H1 (cell line): Measurements from ENCODE around the gene EGF. TPM values are rescaled to one million over a fixed set of nuclear protein-coding genes. Genes with fewer than 3 reads are reported as not detected.

ENCODE experiments used
- CTCF ChIA-PET: fragments of 300-600 bp; sonication (Branson Sonifier 250); formaldehyde crosslinking; loops from one replicate; lab custom pipeline; 2021; ENCODE audit not compliant: partially characterized antibody; lab: Charles Lee
- POLR2A ChIA-PET: fragments of 300-600 bp; sonication (Branson Sonifier 250); formaldehyde crosslinking; loops from one replicate; lab custom pipeline; 2021; ENCODE audit warnings: inconsistent platforms; ENCODE audit not compliant: partially characterized antibody; lab: Charles Lee
- DNase-seq, 2 experiments: peaks; one replicate each; pipeline versions ENCODE4 v3.0.0 to v3.0.0-alpha.2; 2010 to 2022; ENCODE audit warnings: low spot score in 2 of 2, low read depth in 1 of 2, mixed read lengths in 1 of 2
- FAIRE-seq: peaks from 2 replicates; lab custom pipeline; 2011; peaks lifted over from hg19 to GRCh38; lab: Jason Lieb, UNC
- H2AFZ ChIP-seq: 2 replicates; pipeline ENCODE4 v1.8.1; 2012; ENCODE audit warnings: low read length, inconsistent platforms
- H2AK5ac ChIP-seq: 2 replicates; pipeline ENCODE4 v1.6.1; 2013; ENCODE audit warnings: low read depth, low read length
- H2BK120ac ChIP-seq: replicated peaks from 2 replicates; pipeline ENCODE3; 2013; ENCODE audit warnings: low read depth, low read length, inconsistent platforms
- H2BK12ac ChIP-seq: 2 replicates; pipeline ENCODE4 v1.6.1; 2013; ENCODE audit warnings: low read depth, low read length
- H2BK15ac ChIP-seq: 2 replicates; pipeline ENCODE4 v1.6.1; 2013; ENCODE audit warnings: low read length
- H2BK20ac ChIP-seq: 2 replicates; pipeline ENCODE4 v1.6.1; 2013; ENCODE audit warnings: low read length
- H2BK5ac ChIP-seq: 2 replicates; pipeline ENCODE4 v1.6.1; 2013; ENCODE audit warnings: low read depth, low read length
- H3K14ac ChIP-seq: 2 replicates; pipeline ENCODE4 v1.6.1; 2013; ENCODE audit warnings: inconsistent platforms; ENCODE audit not compliant: insufficient read length
- H3K18ac ChIP-seq: 2 replicates; pipeline ENCODE4 v1.6.1; 2013; ENCODE audit warnings: low read length; ENCODE audit errors: extremely low read depth
- H3K23ac ChIP-seq: 2 replicates; pipeline ENCODE4 v1.6.1; 2013; ENCODE audit warnings: inconsistent platforms; ENCODE audit not compliant: insufficient read length
- H3K23me2 ChIP-seq: 2 replicates; pipeline ENCODE4 v1.6.1; 2013; ENCODE audit warnings: low read depth, low read length
- H3K27ac ChIP-seq: 2 replicates; pipeline ENCODE4 v1.6.1; 2011; ENCODE audit warnings: low read depth, low read length, inconsistent platforms
- H3K27me3 ChIP-seq, 4 experiments: replicated peaks in 1 of 4; 1 replicate in 1 of 4; 2 replicates in 3 of 4; pipeline versions ENCODE4 v1.6.1 to v1.8.1; 2011 to 2013; ENCODE audit warnings: low read length in 3 of 4, mild to moderate bottlenecking in 3 of 4, inconsistent platforms in 2 of 4, mixed read lengths in 2 of 4, moderate library complexity in 1 of 4; ENCODE audit not compliant: control insufficient read depth in 3 of 4, insufficient read depth in 3 of 4; ENCODE audit errors: extremely low read depth in 1 of 4
- H3K36me3 ChIP-seq, 4 experiments: 2 replicates each; pipeline versions ENCODE4 v1.6.1 to v1.8.1; 2011 to 2013; ENCODE audit warnings: mild to moderate bottlenecking in 4 of 4, low read length in 3 of 4, moderate library complexity in 2 of 4, control low read depth in 1 of 4, inconsistent platforms in 1 of 4; ENCODE audit not compliant: insufficient read depth in 4 of 4, control insufficient read depth in 2 of 4
- H3K4ac ChIP-seq: replicated peaks from 2 replicates; pipeline ENCODE3; 2013; ENCODE audit warnings: low read length, low read depth, mixed read lengths, inconsistent platforms; ENCODE audit not compliant: insufficient read length
- H3K4me1 ChIP-seq, 4 experiments: replicated peaks in 1 of 4; 1 replicate in 1 of 4; 2 replicates in 3 of 4; pipeline versions ENCODE4 v1.6.1 to v1.8.1; 2011 to 2013; ENCODE audit warnings: low read length in 3 of 4, inconsistent platforms in 2 of 4, mixed read lengths in 1 of 4; ENCODE audit not compliant: insufficient read depth in 4 of 4, control insufficient read depth in 3 of 4
- H3K4me2 ChIP-seq, 2 experiments: 2 replicates each; pipeline versions ENCODE4 v1.6.1 to v1.8.1; 2011 to 2013; ENCODE audit warnings: low read depth in 2 of 2, low read length in 2 of 2, control low read depth in 1 of 2, inconsistent platforms in 1 of 2, mild to moderate bottlenecking in 1 of 2; ENCODE audit not compliant: insufficient read depth in 1 of 2
- H3K4me3 ChIP-seq, 4 experiments: fragments of 200-600, 300-600 bp in 1 of 4; sonication (generic), shearing (Covaris generic), sonication (Bioruptor Twin) in 1 of 4; 2 replicates each; pipeline versions ENCODE4 v1.5.1 to v1.8.1; 2011 to 2016; ENCODE audit warnings: low read length in 4 of 4, low read depth in 3 of 4, control low read depth in 2 of 4, inconsistent platforms in 2 of 4, mild to moderate bottlenecking in 2 of 4, mixed read lengths in 1 of 4, moderate library complexity in 1 of 4; ENCODE audit not compliant: insufficient read depth in 2 of 4; ENCODE audit errors: extremely low read depth in 1 of 4
- H3K56ac ChIP-seq: replicated peaks from 2 replicates; pipeline ENCODE3; 2013; ENCODE audit warnings: low read depth, mild to moderate bottlenecking, mixed read lengths, low read length, inconsistent platforms; ENCODE audit not compliant: insufficient read length
- H3K79me1 ChIP-seq: 2 replicates; pipeline ENCODE4 v1.6.1; 2013; ENCODE audit warnings: low read depth, low read length, control low read depth
- H3K79me2 ChIP-seq, 2 experiments: 2 replicates each; pipeline versions ENCODE4 v1.6.1 to v1.8.1; 2012 to 2013; ENCODE audit warnings: low read length in 2 of 2, mild to moderate bottlenecking in 2 of 2, inconsistent platforms in 1 of 2; ENCODE audit not compliant: insufficient read depth in 2 of 2, control insufficient read depth in 1 of 2
- H3K9ac ChIP-seq, 4 experiments: replicated peaks in 1 of 4; 1 replicate in 1 of 4; 2 replicates in 3 of 4; pipeline versions ENCODE4 v1.6.1 to v1.8.1; 2011 to 2013; ENCODE audit warnings: low read depth in 3 of 4, low read length in 3 of 4, control low read depth in 2 of 4, mild to moderate bottlenecking in 2 of 4, moderate library complexity in 2 of 4, inconsistent platforms in 1 of 4; ENCODE audit errors: extremely low read depth in 1 of 4
- H3K9me3 ChIP-seq, 2 experiments: 2 replicates each; pipeline versions ENCODE4 v1.6.1 to v1.8.1; 2012 to 2013; ENCODE audit warnings: mild to moderate bottlenecking in 2 of 2, moderate library complexity in 2 of 2, control low read depth in 1 of 2, inconsistent platforms in 1 of 2, low read depth in 1 of 2, low read length in 1 of 2, mixed read lengths in 1 of 2; ENCODE audit not compliant: insufficient read depth in 2 of 2
- H4K20me1 ChIP-seq, 2 experiments: replicated peaks in 1 of 2; 2 replicates each; pipeline versions ENCODE3 to v1.8.1; 2011 to 2013; ENCODE audit warnings: inconsistent platforms in 2 of 2, low read length in 2 of 2, mild to moderate bottlenecking in 1 of 2; ENCODE audit not compliant: insufficient read depth in 2 of 2, control insufficient read depth in 1 of 2
- H4K5ac ChIP-seq: 2 replicates; pipeline ENCODE4 v1.6.1; 2013; ENCODE audit warnings: low read length, low read depth, mixed read lengths, inconsistent platforms; ENCODE audit not compliant: insufficient read length
- H4K8ac ChIP-seq: 2 replicates; pipeline ENCODE4 v1.8.0; 2013; ENCODE audit warnings: mild to moderate bottlenecking, moderate library complexity, low read length, inconsistent platforms; ENCODE audit not compliant: insufficient read depth; ENCODE audit errors: extremely low read depth
- H4K91ac ChIP-seq: replicated peaks from 2 replicates; pipeline ENCODE3; 2013; ENCODE audit warnings: low read length, mixed read lengths, inconsistent platforms; ENCODE audit not compliant: insufficient read length
- CTCF ChIP-seq, 3 experiments: IDR thresholded peaks; 1 replicate in 2 of 3; 2 replicates in 1 of 3; pipeline versions ENCODE4 v1.5.1 to v1.6.1; 2011; ENCODE audit warnings: low read length in 3 of 3, mild to moderate bottlenecking in 3 of 3, inconsistent platforms in 2 of 3, low read depth in 1 of 3, moderate library complexity in 1 of 3; ENCODE audit not compliant: insufficient read depth in 1 of 3; ENCODE audit errors: control extremely low read depth in 1 of 3
- RAD21 ChIP-seq, 2 experiments: IDR thresholded peaks in 1 of 2; conservative IDR thresholded peaks in 1 of 2; 2 replicates each; pipeline ENCODE4 v1.6.1; 2011; ENCODE audit warnings: low read depth in 2 of 2, low read length in 2 of 2, improper control_type of control experiment in 1 of 2, inconsistent platforms in 1 of 2, mild to moderate bottlenecking in 1 of 2, moderate library complexity in 1 of 2
- WGBS, 2 experiments: shearing (Covaris generic) in 1 of 2; methylation state at CpG; one replicate each; pipeline versions ENCODE4 v1.1.6 to v1.1.7; 2013 to 2015; ENCODE audit warnings: low lambda C conversion rate in 2 of 2, mixed read lengths in 2 of 2, inconsistent platforms in 1 of 2, low coverage in 1 of 2, missing lambda C conversion rate in 1 of 2; ENCODE audit not compliant: insufficient replicate concordance in 2 of 2, insufficient coverage in 1 of 2, insufficient read length in 1 of 2; ENCODE audit errors: extremely low coverage in 1 of 2, missing lambda C conversion rate in 1 of 2; 5-methylcytosine and 5-hydroxymethylcytosine counted together
- polyA plus RNA-seq, 7 experiments: library from polyadenylated mRNA; depleted of rRNA in 3 of 7; stranded (reverse) in 5 of 7; unstranded in 2 of 7; fragments of >200 nt in 5 of 7; fragments of 200-250 nt in 2 of 7; gene quantifications; 1 replicate in 5 of 7; 2 replicates in 1 of 7; 4 replicates in 1 of 7; pipeline versions ENCODE4 v1.2.1 to v1.2.3, GENCODE V29; 2011 to 2013; ENCODE audit warnings: missing spikeins in 2 of 7, mixed read lengths in 2 of 7
- total RNA-seq: library from RNA; stranded (reverse); fragmentation: NEBNext Ultra II Directional; extraction: Animal tissue kit (Norgen Biotek cat#: 25700); gene quantifications from 2 replicates; pipeline ENCODE4 v1.2.1, GENCODE V29; 2021

The EGF gene
- total and polyA plus RNA-seq, 2 of the 8 experiments (the other 6 are each of a cell fraction or from before 2014, with no cell fraction given) = 1.5 to 2.6 TPM

- Histone ChIP-seq H4K91ac (no peak overlapping the region), H2AK5ac (no peak overlapping the region), H3K23ac (no peak overlapping the region), H3K9ac (no peak overlapping the region), H3K4ac (no peak overlapping the region), H2BK20ac (no peak overlapping the region), H2BK12ac (no peak overlapping the region), H2BK5ac (no peak overlapping the region), H3K79me1 (no peaks in the 10 kb centered on the region), H3K18ac (no peak overlapping the region), H3K4me2 (no peak overlapping the region; a peak in 1 of 4 replicates), H3K9me3 (no peaks in the 10 kb centered on the region), H3K23me2 (no peaks in the 10 kb centered on the region), H2BK15ac (no peak overlapping the region), H3K27me3 (peaks cover 0 to 1% (median 0%) of the 10 kb centered on the region in 4 experiments; a peak in 1 of 7 replicates), H3K14ac (no peak overlapping the region), H3K4me1 (peaks cover 0 to 3% (median 0%) of the 10 kb centered on the region in 4 experiments; a peak in 2 of 7 replicates), H2AFZ (no peak overlapping the region), H3K27ac (no peak overlapping the region), H3K4me3 (no peak overlapping the region), H3K36me3 (no peaks in the 10 kb centered on the region), H3K79me2 (no peaks in the 10 kb centered on the region), H4K8ac (no peak overlapping the region), H2BK120ac (no peak overlapping the region), H4K20me1 (no peaks in the 10 kb centered on the region), H3K56ac (no peak overlapping the region), H4K5ac (no peak overlapping the region)
- POLR2A ChIA-PET = interaction anchor here (1.0 kb wide), 1 partner anchor 9 kb away, joined by 3 read pairs; no protein-coding TSS in a partner anchor
- FAIRE-seq = no peak
- 93% methylated on average over 5 of the region's 5 CpGs; no CpG with 5 or more reads in 1 of the 2 experiments for WGBS, 2 experiments
- DNase-seq = no peak
- TF ChIP-seq RAD21 (IDR thresholded peaks at IDR 0.05 in 1 of 2, conservative IDR thresholded peaks at IDR 0.05 in 1 of 2; ENCODE audit: low read depth in 2 of 2, low read length in 2 of 2) = no peak
- TF ChIP-seq CTCF (IDR thresholded peaks at IDR 0.05; ENCODE audit: control extremely low read depth in 1 of 3, insufficient read depth in 1 of 3, low read depth in 1 of 3, low read length in 3 of 3) = peak in 1 of 3 experiments; percentile 42; a peak in 1 of 4 replicates
- CTCF ChIA-PET = interaction anchor here (0.6 to 2.9 kb wide), 30 partner anchors 9 to 567 kb away, joined by 3 to 15 read pairs (median 4); partner anchors contain the start of genes CASP6, EGF and RRH
Measured at GRCh38 chr4:109978704-109979454, 66.2 kb downstream of the EGF start.
